OCI-LY1 (cell line): ENCODE data around the gene CNNM4.
A peak's percentile ranks its signal among the peaks of the same experiment; 100 is the strongest.

Experiments used
- H2AFZ ChIP-seq: fragments of 200-600 bp; sonication (generic), shearing (Covaris generic); 2 replicates; pipeline ENCODE4 v1.6.0; 2014; ENCODE audit warnings: antibody characterized with exemption, mild to moderate bottlenecking, low read length
- H3F3A ChIP-seq: fragments of 200-600 bp; sonication (generic), shearing (Covaris generic); 2 replicates; pipeline ENCODE4 v1.6.0; 2014; ENCODE audit warnings: mild to moderate bottlenecking, antibody characterized with exemption, low read length, moderate library complexity; ENCODE audit not compliant: insufficient read depth
- H3K27ac ChIP-seq: fragments of 200-600 bp; sonication (generic); 2 replicates; pipeline ENCODE4 v1.5.1; 2014; ENCODE audit warnings: low read length, mixed run types, mild to moderate bottlenecking, low read depth; ENCODE audit not compliant: poor library complexity, severe bottlenecking
- H3K27me3 ChIP-seq: fragments of 200-600 bp; sonication (generic); 2 replicates; pipeline ENCODE4 v1.6.0; 2014; ENCODE audit warnings: antibody characterized with exemption, mild to moderate bottlenecking, low read length, moderate library complexity; ENCODE audit not compliant: insufficient read depth
- H3K36me3 ChIP-seq: fragments of 200-600 bp; sonication (generic); 2 replicates; pipeline ENCODE4 v1.6.1; 2014; ENCODE audit warnings: mild to moderate bottlenecking, antibody characterized with exemption, low read length, moderate library complexity, mixed read lengths; ENCODE audit not compliant: insufficient read depth
- H3K4me1 ChIP-seq: fragments of 200-600 bp; sonication (generic); 2 replicates; pipeline ENCODE4 v1.5.1; 2014; ENCODE audit warnings: mild to moderate bottlenecking, low read length, moderate library complexity; ENCODE audit not compliant: insufficient read depth, severe bottlenecking
- H3K4me2 ChIP-seq: fragments of 200-600 bp; sonication (generic), shearing (Covaris generic); 2 replicates; pipeline ENCODE4 v1.6.1; 2014; ENCODE audit warnings: low read length
- H3K4me3 ChIP-seq: fragments of 200-600 bp; sonication (generic); 2 replicates; pipeline ENCODE4 v1.5.1; 2014; ENCODE audit warnings: low read length, low read depth, mild to moderate bottlenecking, mixed read lengths; ENCODE audit not compliant: poor library complexity, severe bottlenecking
- H3K79me2 ChIP-seq: fragments of 200-600 bp; shearing (Covaris generic); 2 replicates; pipeline ENCODE4 v1.6.1; 2016; ENCODE audit warnings: mixed run types, low read length, mixed read lengths; ENCODE audit not compliant: insufficient read depth
- H3K9ac ChIP-seq: fragments of 200-600 bp; sonication (generic), shearing (Covaris generic); 2 replicates; pipeline ENCODE4 v1.6.1; 2014; ENCODE audit warnings: mild to moderate bottlenecking, low read length, mixed read lengths
- H3K9me2 ChIP-seq: fragments of 200-600 bp; sonication (generic), shearing (Covaris generic); 2 replicates; pipeline ENCODE4 v1.6.1; 2014; ENCODE audit warnings: low read depth, mild to moderate bottlenecking, low read length, mixed read lengths
- H3K9me3 ChIP-seq: fragments of 200-600 bp; shearing (Covaris generic); 2 replicates; pipeline ENCODE4 v1.6.1; 2014; ENCODE audit warnings: low read length, mixed read lengths
- H4K20me1 ChIP-seq: fragments of 200-600 bp; sonication (generic), shearing (Covaris generic); 2 replicates; pipeline ENCODE4 v1.6.0; 2016; ENCODE audit warnings: mild to moderate bottlenecking, low read length; ENCODE audit not compliant: insufficient read depth
- CTCF ChIP-seq: fragments of 200-600 bp; sonication (generic), shearing (Covaris generic); IDR thresholded peaks from 2 replicates; pipeline ENCODE4 v1.5.1; 2017; ENCODE audit warnings: mild to moderate bottlenecking, antibody characterized with exemption, low read length, moderate library complexity, mixed read lengths
- EZH2 ChIP-seq: fragments of 200-600 bp; sonication (generic), shearing (Covaris generic); IDR thresholded peaks from 2 replicates; pipeline ENCODE4 v1.8.0; 2017; ENCODE audit warnings: borderline replicate concordance, mixed run types, mild to moderate bottlenecking, antibody characterized with exemption, low read length, moderate library complexity, mixed read lengths

Gene CNNM4

GRCh38 chr2:96817882-96818281, 57.2 kb downstream of the CNNM4 start:
- Histone ChIP-seq H3F3A (no peaks in the 10 kb centered on the region), H3K27me3 (no peaks in the 10 kb centered on the region), H3K4me2 (peak overlapping the region; percentile 94), H3K27ac (no peak overlapping the region), H2AFZ (no peak overlapping the region), H3K9ac (peak overlapping the region; percentile 66; the same call in 1 of the 2 replicates), H3K4me1 (peaks cover 50% of the 10 kb centered on the region), H4K20me1 (no peaks in the 10 kb centered on the region), H3K9me3 (no peaks in the 10 kb centered on the region), H3K79me2 (no peaks in the 10 kb centered on the region), H3K9me2 (no peaks in the 10 kb centered on the region), H3K4me3 (peak overlapping the region; percentile 70), H3K36me3 (peaks cover 12% of the 10 kb centered on the region; the same call in 1 of the 2 replicates)
- TF ChIP-seq EZH2, result no peak
- no peak for TF ChIP-seq CTCF

- peak overlapping the region; percentile 94; the same call in 1 of the 2 replicates for H3K4me2 ChIP-seq
- H3K9ac ChIP-seq, result no peak overlapping the region; the same call in 1 of the 2 replicates
- TF ChIP-seq EZH2 (no peak), CTCF (no peak)
- no peaks in the 10 kb centered on the region for H3K27me3 ChIP-seq
- no peaks in the 10 kb centered on the region for H3K79me2 ChIP-seq
- no peak overlapping the region for H3K27ac ChIP-seq
- H3K9me2 ChIP-seq, result no peaks in the 10 kb centered on the region
- H3K4me3 ChIP-seq, result peak overlapping the region; percentile 70
- peaks cover 50% of the 10 kb centered on the region for H3K4me1 ChIP-seq
- H4K20me1 ChIP-seq, result no peaks in the 10 kb centered on the region
- H3F3A ChIP-seq, result no peaks in the 10 kb centered on the region
- no peaks in the 10 kb centered on the region for H3K9me3 ChIP-seq
- H3K36me3 ChIP-seq, result peaks cover 12% of the 10 kb centered on the region; the same call in 1 of the 2 replicates
- H2AFZ ChIP-seq, result no peak overlapping the region
Measured at GRCh38 chr2:96819128-96819875, 58.6 kb downstream of the CNNM4 start.

GRCh38 chr2:96819876-96820511, 59.3 kb downstream of the CNNM4 start:
- Histone ChIP-seq H3K27me3 (no peaks in the 10 kb centered on the region), H3K9me2 (no peaks in the 10 kb centered on the region), H4K20me1 (no peaks in the 10 kb centered on the region), H3K9ac (no peak overlapping the region; the same call in 1 of the 2 replicates), H3K4me2 (peak overlapping the region; percentile 94; the same call in 1 of the 2 replicates), H3K79me2 (no peaks in the 10 kb centered on the region), H3F3A (no peaks in the 10 kb centered on the region), H3K4me1 (peaks cover 49% of the 10 kb centered on the region), H2AFZ (no peak overlapping the region), H3K36me3 (peaks cover 12% of the 10 kb centered on the region), H3K4me3 (peak overlapping the region; percentile 7), H3K27ac (no peak overlapping the region), H3K9me3 (no peaks in the 10 kb centered on the region)
- TF ChIP-seq EZH2, result no peak
- TF ChIP-seq CTCF, result peak; percentile 8; the same call in 1 of the 2 replicates
